Activated naive CD8-positive, alpha-beta T cell treated with anti-CD3 and anti-CD28 coated beads, Interleukin-2, amount 10 ng/mL, durations not matched to agents 7 days and 5 days (primary cell): ENCODE results near the gene DSG3. TPM values are rescaled to one million over a fixed set of nuclear protein-coding genes. Genes with fewer than 3 reads are reported as not detected.
"Not testable (repeated sequence)": the region's sequence is repeated elsewhere in the genome, so short reads cannot be mapped to it uniquely, and the experiment has no call there.

Experiments
- ATAC-seq: fragments of 150-1000 bp; cut with Tn5 transposase; one replicate; pipeline ENCODE4 v1.10.0; 2021; ENCODE audit warnings: low read depth, moderate library complexity
- POLR2A ChIA-PET: fragments of 350-600 bp; sonication (Branson Sonifier 250); formaldehyde crosslinking; loops from one replicate; lab custom pipeline; 2021; ENCODE audit warnings: antibody characterized with exemption; lab: Charles Lee
- DNase-seq: peaks from one replicate; pipeline ENCODE4 v3.0.0; 2021
- H3K27ac Mint-ChIP-seq: one replicate; pipeline ENCODE4 v1.8.0; 2022; ENCODE audit warnings: mild to moderate bottlenecking, mixed read lengths
- H3K27me3 Mint-ChIP-seq: one replicate; pipeline ENCODE4 v1.8.0; 2022; ENCODE audit warnings: mild to moderate bottlenecking, moderate library complexity, mixed read lengths
- H3K36me3 Mint-ChIP-seq: one replicate; pipeline ENCODE4 v1.8.0; 2021; ENCODE audit warnings: mild to moderate bottlenecking, mixed read lengths
- H3K4me1 Mint-ChIP-seq: one replicate; pipeline ENCODE4 v1.8.0; 2021; ENCODE audit warnings: mixed read lengths
- H3K4me3 Mint-ChIP-seq: one replicate; pipeline ENCODE4 v1.8.0; 2022; ENCODE audit warnings: mild to moderate bottlenecking, moderate library complexity, mixed read lengths
- H3K9me3 Mint-ChIP-seq: one replicate; pipeline ENCODE4 v1.8.0; 2021; ENCODE audit warnings: mixed read lengths
- total RNA-seq, 2 experiments: library from RNA; stranded (reverse); gene quantifications; one replicate each; pipeline ENCODE4 v1.2.3, GENCODE V29; 2021

Gene DSG3
- total RNA-seq, 2 experiments from 2014 or later, result not detected

- POLR2A ChIA-PET, result no interaction called here
- ATAC-seq (no peak), DNase-seq (no peak)
- Mint-ChIP-seq H3K4me1 (no peaks in the 10 kb centered on the region), H3K36me3 (no peaks in the 10 kb centered on the region), H3K9me3 (no peaks in the 10 kb centered on the region), H3K4me3 (no peak overlapping the region), H3K27ac (no peak overlapping the region), H3K27me3 (peaks cover 9% of the 10 kb centered on the region)
Measured at GRCh38 chr18:31489311-31489710, 41.8 kb downstream of the DSG3 start.

GRCh38 chr18:31490387-31490786, 42.8 kb downstream of the DSG3 start:
- no peak overlapping the region for H3K4me3 Mint-ChIP-seq
- POLR2A ChIA-PET, result no interaction called here
- H3K4me1 Mint-ChIP-seq, result no peaks in the 10 kb centered on the region
- no peaks in the 10 kb centered on the region for H3K36me3 Mint-ChIP-seq
- peaks cover 9% of the 10 kb centered on the region for H3K27me3 Mint-ChIP-seq
- H3K9me3 Mint-ChIP-seq, result no peaks in the 10 kb centered on the region
- no peak overlapping the region for H3K27ac Mint-ChIP-seq
- DNase-seq (no peak), ATAC-seq (no peak)

DNA sequence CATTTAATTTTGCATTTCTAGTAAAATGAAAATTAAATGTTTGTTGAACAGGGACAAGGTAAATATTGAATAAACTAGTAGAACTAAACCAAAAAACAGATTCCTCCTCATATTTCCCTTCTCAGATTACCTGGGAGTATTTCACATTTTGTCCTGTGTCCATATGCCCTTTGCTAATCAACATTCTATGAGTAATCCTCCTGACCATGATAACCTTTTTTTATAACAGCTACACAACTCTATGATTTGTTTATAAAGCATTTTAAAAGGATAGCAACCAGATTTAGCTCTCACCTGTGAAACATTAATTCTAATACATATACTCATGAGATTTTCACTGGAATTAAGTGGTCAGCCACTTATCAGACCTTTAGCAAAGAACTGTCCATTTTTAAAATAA, 43.3 kb downstream of the DSG3 start:
- Mint-ChIP-seq H3K27ac (no peak overlapping the region), H3K27me3 (peaks cover 9% of the 10 kb centered on the region), H3K9me3 (no peaks in the 10 kb centered on the region), H3K4me3 (no peak overlapping the region), H3K4me1 (no peaks in the 10 kb centered on the region), H3K36me3 (no peaks in the 10 kb centered on the region)
- POLR2A ChIA-PET, result no interaction called here
- ATAC-seq (no peak), DNase-seq (no peak)

- Mint-ChIP-seq H3K9me3 (no peaks in the 10 kb centered on the region), H3K36me3 (no peaks in the 10 kb centered on the region), H3K4me1 (no peaks in the 10 kb centered on the region), H3K27ac (no peak overlapping the region), H3K4me3 (no peak overlapping the region), H3K27me3 (peaks cover 9% of the 10 kb centered on the region)
- POLR2A ChIA-PET, result no interaction called here
- ATAC-seq (no peak), DNase-seq (no peak)
Measured at GRCh38 chr18:31491586-31491985, 44.0 kb downstream of the DSG3 start.

- no peak for ATAC-seq
- Mint-ChIP-seq H3K9me3 (no peaks in the 10 kb centered on the region), H3K4me3 (no peak overlapping the region), H3K36me3 (no peaks in the 10 kb centered on the region), H3K27ac (no peak overlapping the region), H3K4me1 (no peaks in the 10 kb centered on the region), H3K27me3 (peaks cover 18% of the 10 kb centered on the region)
- no peak for DNase-seq
- POLR2A ChIA-PET, result no interaction called here
Measured at GRCh38 chr18:31492671-31493070, 45.1 kb downstream of the DSG3 start.

DNA sequence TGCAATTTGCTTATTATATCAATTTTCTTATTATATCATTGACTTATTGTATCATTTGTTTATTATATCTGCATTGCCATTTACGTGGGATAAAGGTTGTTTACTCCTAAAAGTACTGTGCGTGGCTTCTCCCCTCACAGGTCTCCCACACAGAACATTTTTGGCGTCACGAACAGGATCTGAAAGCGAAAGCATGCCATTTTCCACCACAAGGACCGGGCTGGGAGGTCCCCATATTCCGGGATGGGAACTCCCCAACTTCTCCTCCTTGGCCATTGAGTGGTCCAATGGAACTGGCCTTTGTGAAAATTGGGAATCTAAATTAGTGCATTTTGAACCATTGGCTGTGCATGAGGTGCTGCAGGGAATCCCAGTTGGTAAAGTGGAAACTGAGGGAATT, 45.6 kb downstream of the DSG3 start:
- Mint-ChIP-seq H3K27ac (no peak overlapping the region), H3K4me3 (no peak overlapping the region)

DNA sequence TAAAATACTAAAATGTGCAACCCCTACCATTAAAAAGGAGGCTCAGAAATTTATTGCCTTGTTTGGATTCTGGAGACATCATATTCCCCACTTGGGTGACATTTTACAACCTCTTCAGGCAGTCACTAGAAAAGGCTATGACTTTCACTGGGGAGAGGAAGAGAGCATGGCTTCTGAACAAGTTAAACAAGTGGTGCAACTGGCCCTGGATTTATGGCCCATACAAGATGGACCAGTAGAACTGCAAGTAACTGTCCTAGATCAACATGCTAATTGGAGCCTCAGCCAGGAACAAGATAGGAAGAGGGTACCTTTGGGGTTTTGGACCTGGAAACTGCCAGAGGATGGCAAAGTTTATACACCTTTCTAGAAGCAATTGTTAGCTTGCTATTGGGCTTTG, 46.4 kb downstream of the DSG3 start:
- POLR2A ChIA-PET, result no interaction called here

More for the DNA sequence above, 45.6 kb downstream of the DSG3 start:
- POLR2A ChIA-PET, result no interaction called here
- H3K9me3 Mint-ChIP-seq, result no peaks in the 10 kb centered on the region
- H3K4me1 Mint-ChIP-seq, result no peaks in the 10 kb centered on the region
- ATAC-seq, result no peak
- no peaks in the 10 kb centered on the region for H3K36me3 Mint-ChIP-seq
- DNase-seq, result no peak
- peaks cover 18% of the 10 kb centered on the region for H3K27me3 Mint-ChIP-seq

GRCh38 chr18:31494705-31495244, 47.2 kb downstream of the DSG3 start:
- H3K4me3 Mint-ChIP-seq, ATAC-seq, H3K4me1 Mint-ChIP-seq, H3K27ac Mint-ChIP-seq, POLR2A ChIA-PET, H3K36me3 Mint-ChIP-seq, DNase-seq, H3K9me3 Mint-ChIP-seq: not testable (repeated sequence)
- H3K27me3 Mint-ChIP-seq, result peaks cover 26% of the 10 kb centered on the region

More for the DNA sequence above, 46.4 kb downstream of the DSG3 start:
- no peak for DNase-seq
- ATAC-seq, result no peak
- peaks cover 3% of the 10 kb centered on the region for H3K4me1 Mint-ChIP-seq
- peaks cover 24% of the 10 kb centered on the region for H3K27me3 Mint-ChIP-seq
- H3K4me3 Mint-ChIP-seq, result no peak overlapping the region
- no peak overlapping the region for H3K27ac Mint-ChIP-seq
- no peaks in the 10 kb centered on the region for H3K36me3 Mint-ChIP-seq
- no peaks in the 10 kb centered on the region for H3K9me3 Mint-ChIP-seq

DNA sequence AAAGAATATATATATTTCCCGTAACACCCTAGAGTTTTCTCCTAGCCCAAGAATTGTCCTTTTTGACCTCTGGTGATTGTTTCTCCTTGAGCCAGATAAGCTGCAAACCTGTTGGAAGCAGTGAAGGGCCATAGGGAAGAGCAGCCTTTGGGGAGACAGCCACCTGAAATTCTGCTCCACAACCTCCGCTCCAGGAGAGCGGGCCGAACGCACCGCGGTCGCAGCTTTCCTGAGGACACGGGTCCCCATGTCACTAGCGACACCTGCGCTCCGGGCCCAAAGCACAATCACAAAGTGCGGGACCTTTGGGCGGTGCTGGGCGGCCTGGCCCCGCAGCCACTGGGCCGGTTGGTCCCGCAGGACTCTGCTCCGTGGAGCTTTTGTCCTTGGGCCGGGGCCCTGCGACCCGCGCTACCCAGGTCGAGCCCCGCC, 49.9 kb downstream of the DSG3 start:
- DNase-seq (peak; percentile 20), ATAC-seq (no peak)
- H3K4me3 Mint-ChIP-seq, result no peak overlapping the region
- no peaks in the 10 kb centered on the region for H3K36me3 Mint-ChIP-seq
- POLR2A ChIA-PET, result no interaction called here
- H3K27me3 Mint-ChIP-seq, result peaks cover 38% of the 10 kb centered on the region
- H3K9me3 Mint-ChIP-seq, result no peaks in the 10 kb centered on the region
- peaks cover 6% of the 10 kb centered on the region for H3K4me1 Mint-ChIP-seq
- no peak overlapping the region for H3K27ac Mint-ChIP-seq

- no peaks in the 10 kb centered on the region for H3K36me3 Mint-ChIP-seq
- no peaks in the 10 kb centered on the region for H3K9me3 Mint-ChIP-seq
- peaks cover 38% of the 10 kb centered on the region for H3K27me3 Mint-ChIP-seq
- no peak within 1 kb of the TSS for H3K27ac Mint-ChIP-seq
- DNase-seq (peak; percentile 43), ATAC-seq (peak; percentile 81)
- POLR2A ChIA-PET, result no interaction called here
- peaks cover 6% of the 10 kb centered on the region for H3K4me1 Mint-ChIP-seq
- H3K4me3 Mint-ChIP-seq, result peak within 1 kb of the TSS; percentile 84
Measured at GRCh38 chr18:31497836-31498573, 50.5 kb downstream of the DSG3 start, which contains the start of gene DSG2. DSG2 (plus strand) TSS chr18:31498177; CDS start chr18:31498252, 75 bp downstream.

DNA sequence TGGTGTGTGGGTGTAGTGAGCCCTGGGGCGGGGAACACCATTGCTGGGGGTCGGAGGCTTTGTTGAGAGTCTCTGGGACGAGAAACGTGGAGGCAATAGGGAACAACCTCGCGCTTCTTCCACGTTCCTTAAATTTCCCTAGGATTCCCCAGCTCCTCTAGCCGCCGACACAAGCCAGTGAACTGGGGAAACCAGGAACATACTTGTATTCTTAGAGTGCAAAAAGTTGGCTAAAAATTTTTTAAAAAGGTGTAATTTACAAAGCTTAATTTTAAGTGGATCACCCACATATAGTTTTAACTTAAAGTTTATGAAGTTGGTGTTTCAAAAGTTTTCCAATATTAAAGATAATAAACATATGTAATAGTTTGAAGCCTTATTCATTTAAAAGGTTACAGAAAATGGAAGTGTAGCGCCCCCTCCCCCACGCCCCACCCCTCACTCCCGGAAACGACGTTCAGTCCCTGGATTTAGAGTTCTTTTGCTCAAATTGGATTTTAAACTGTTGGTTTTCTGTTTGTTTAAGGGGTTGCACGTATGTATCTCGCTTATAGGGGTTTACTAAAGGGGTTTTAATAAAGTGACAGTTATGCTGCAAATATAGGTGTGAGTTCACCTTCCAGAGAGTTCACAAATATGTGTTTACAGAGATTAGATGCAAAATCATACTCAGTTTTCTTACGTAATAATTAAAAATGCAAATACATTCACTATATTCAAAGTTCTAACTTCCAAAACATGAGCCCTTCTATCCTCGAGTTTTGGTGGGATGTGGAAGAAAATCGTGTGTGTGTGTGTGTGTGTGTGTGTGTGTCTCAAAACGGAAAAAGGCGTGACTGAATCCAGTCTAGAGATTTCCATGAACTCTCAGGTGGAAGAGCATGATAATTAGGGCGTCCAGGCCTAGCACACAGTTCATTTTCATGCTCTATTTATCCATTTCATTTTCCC, 51.3 kb downstream of the DSG3 start:
- Mint-ChIP-seq H3K36me3 (no peaks in the 10 kb centered on the region), H3K4me3 (peak overlapping the region; percentile 84), H3K4me1 (peaks cover 6% of the 10 kb centered on the region), H3K9me3 (no peaks in the 10 kb centered on the region), H3K27me3 (peaks cover 34% of the 10 kb centered on the region), H3K27ac (no peak overlapping the region)
- ATAC-seq, result no peak
- POLR2A ChIA-PET, result no interaction called here
- DNase-seq, result no peak

DNA sequence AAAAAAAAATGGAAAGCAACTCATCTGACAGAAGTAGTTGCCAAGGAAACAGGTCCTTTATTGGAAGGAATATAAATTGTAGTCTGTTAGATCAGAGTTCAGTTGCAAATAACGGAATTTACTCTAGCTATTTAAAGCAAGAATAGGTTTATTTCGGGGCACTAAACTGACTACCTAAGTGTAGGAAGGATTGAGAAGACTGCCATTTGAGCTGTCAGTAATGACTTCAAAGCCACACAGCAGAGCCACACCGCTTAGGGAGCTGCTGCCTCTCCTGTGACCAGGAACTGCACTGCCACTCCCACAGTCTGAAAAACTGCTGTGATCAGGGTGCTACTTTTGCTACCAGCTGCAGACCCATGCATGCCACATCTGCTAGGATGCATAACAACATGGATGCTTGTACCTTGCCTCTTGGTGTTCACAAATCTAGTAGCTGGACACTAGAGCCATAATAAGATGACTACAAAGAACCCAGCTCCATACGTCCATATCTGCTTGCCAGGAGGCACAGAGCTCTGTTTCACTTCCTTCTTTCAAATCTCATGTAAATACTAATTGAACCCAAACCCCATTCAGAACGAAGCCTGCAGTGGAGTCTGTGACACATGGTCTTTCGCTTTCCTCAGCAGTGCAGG, 52.6 kb downstream of the DSG3 start:
- no peak for DNase-seq
- Mint-ChIP-seq H3K36me3 (no peaks in the 10 kb centered on the region), H3K9me3 (no peaks in the 10 kb centered on the region), H3K27me3 (peaks cover 34% of the 10 kb centered on the region), H3K4me1 (peaks cover 6% of the 10 kb centered on the region), H3K4me3 (no peak overlapping the region), H3K27ac (no peak overlapping the region)
- POLR2A ChIA-PET, result no interaction called here
- ATAC-seq, result no peak

GRCh38 chr18:31503011-31503410, 55.5 kb downstream of the DSG3 start:
- POLR2A ChIA-PET, result no interaction called here
- no peak for ATAC-seq

More at GRCh38 chr18:31503011-31503410, 55.5 kb downstream of the DSG3 start:
- Mint-ChIP-seq H3K27me3 (peaks cover 25% of the 10 kb centered on the region), H3K9me3 (peaks cover 2% of the 10 kb centered on the region), H3K27ac (no peak overlapping the region), H3K4me3 (no peak overlapping the region), H3K4me1 (peaks cover 6% of the 10 kb centered on the region), H3K36me3 (no peaks in the 10 kb centered on the region)
- no peak for DNase-seq
